ENCODE measurements around the gene PYURF.

The PYURF gene

GRCh38 chr4:88503344-88503743 lies 20.2 kb downstream of the PYURF start:
- no peak for DNase-seq

- DNase-seq = no peak
Observed at GRCh38 chr4:88497859-88498409, 25.6 kb downstream of the PYURF start.

- DNase-seq = peak; percentile 25
Observed at GRCh38 chr4:88489100-88489761, 34.3 kb downstream of the PYURF start.

GRCh38 chr4:88481537-88481936 lies 42.0 kb downstream of the PYURF start:
- no peak for DNase-seq

GRCh38 chr4:88478247-88478646 lies 45.3 kb downstream of the PYURF start:
- no peak for DNase-seq

- no peak for DNase-seq
Observed at GRCh38 chr4:88477229-88477860, 46.2 kb downstream of the PYURF start.
